ENCODE data around the gene TAC3. TPM values are rescaled to one million over a fixed set of nuclear protein-coding genes. Genes with fewer than 3 reads are reported as not detected.

Gene TAC3
- total and polyA plus RNA-seq, 8 donors = 0.23 to 4.4 TPM; not detected in 6

DNA sequence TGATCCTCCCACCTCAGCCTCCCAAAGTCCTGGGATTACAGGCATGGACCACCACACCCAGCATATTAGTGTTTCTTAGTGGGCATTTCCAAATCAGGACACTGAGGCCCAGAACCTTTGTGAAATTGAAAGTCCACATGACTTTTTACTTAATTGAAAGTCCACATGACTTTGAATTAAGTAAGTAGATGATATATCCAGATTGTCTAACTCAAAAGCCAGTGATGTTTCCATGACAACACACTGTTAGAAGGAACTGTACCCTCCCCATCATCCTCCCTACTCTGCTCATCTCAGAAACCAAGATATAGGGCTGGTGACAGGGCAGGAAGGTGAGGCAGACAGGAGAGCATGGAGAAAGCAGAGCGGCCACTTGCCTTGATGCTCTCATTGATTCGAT lies 26.4 kb upstream of the TAC3 start:
- WGBS, 2 donors = 75 to 92% methylated on average over 2 of the region's 2 CpGs
- intact Hi-C loops (cut with DNase I) = no loop called here
- H3K27me3 ChIP-seq = no peaks in the 10 kb centered on the region
- no peak for FAIRE-seq
- H3K4me3 ChIP-seq = no peak overlapping the region
- no peaks in the 10 kb centered on the region for H3K36me3 ChIP-seq
- no peak for ATAC-seq
- no peaks in the 10 kb centered on the region for H3K9me3 ChIP-seq
- H3K4me1 ChIP-seq = no peaks in the 10 kb centered on the region
- no peak for DNase-seq
- H3K27ac ChIP-seq = no peak overlapping the region
- TF ChIP-seq CTCF (IDR thresholded peaks at IDR 0.05) = no peak

DNA sequence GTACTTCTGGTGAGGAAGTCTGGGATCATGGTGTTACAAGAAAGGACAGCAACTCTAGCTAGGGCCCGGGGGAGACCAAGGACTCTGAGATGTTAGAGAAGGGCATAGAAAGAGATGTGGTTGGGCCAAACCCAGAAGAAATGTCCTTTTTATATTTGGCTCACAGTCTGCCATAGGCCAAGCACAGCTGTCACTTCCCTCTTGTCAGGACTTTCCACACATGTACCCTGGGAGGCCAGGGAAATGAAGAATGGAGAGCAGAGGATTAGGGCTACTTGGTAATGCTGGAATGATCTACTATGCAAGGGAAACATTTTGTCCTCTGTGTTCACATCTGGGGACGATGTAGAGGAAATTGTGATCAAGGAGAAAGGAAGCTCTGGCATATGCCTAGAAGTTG lies 24.4 kb upstream of the TAC3 start:
- DNase-seq = no peak
- no peak for TF ChIP-seq CTCF (IDR thresholded peaks at IDR 0.05)
- Histone ChIP-seq H3K4me3 (no peak overlapping the region), H3K27ac (no peak overlapping the region), H3K9me3 (no peaks in the 10 kb centered on the region), H3K36me3 (no peaks in the 10 kb centered on the region), H3K4me1 (no peaks in the 10 kb centered on the region), H3K27me3 (no peaks in the 10 kb centered on the region)
- WGBS, 2 donors = 57 to 60% methylated on average over 2 of the region's 2 CpGs
- intact Hi-C loops (cut with DNase I) = no loop called here
- ATAC-seq = no peak
- no peak for FAIRE-seq

DNA sequence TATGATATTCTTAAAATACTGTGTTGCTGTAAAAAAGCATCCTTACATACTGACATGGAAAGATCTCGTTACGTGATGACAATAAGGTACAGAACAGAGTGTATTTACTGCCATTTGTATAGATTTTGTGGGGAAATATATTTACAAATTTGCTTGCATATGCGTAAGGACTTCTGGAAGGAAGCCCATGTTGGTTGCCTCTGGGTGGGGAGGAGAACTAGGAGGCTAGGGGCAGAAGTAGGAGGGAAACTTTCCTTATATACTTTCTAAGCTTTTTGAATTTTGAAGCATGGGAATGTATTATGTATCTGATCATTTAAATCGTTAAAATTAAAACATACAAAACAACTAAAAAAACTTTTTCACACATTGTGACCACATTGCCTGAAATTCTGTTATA lies 23.9 kb upstream of the TAC3 start:
- Histone ChIP-seq H3K4me1 (no peaks in the 10 kb centered on the region), H3K27ac (no peak overlapping the region), H3K27me3 (no peaks in the 10 kb centered on the region), H3K9me3 (no peaks in the 10 kb centered on the region), H3K4me3 (no peak overlapping the region), H3K36me3 (no peaks in the 10 kb centered on the region)
- 81 to 86% methylated on average over 4 of the region's 4 CpGs for WGBS, 2 donors
- no peak for TF ChIP-seq CTCF (IDR thresholded peaks at IDR 0.05)
- intact Hi-C loops (cut with DNase I) = no loop called here
- no peak for DNase-seq
- FAIRE-seq = no peak
- no peak for ATAC-seq

- FAIRE-seq (no peak), ATAC-seq (no peak), DNase-seq (no peak)
- H3K9me3 ChIP-seq = no peaks in the 10 kb centered on the region
- no peak for TF ChIP-seq CTCF (IDR thresholded peaks at IDR 0.05)
- no peak overlapping the region for H3K27ac ChIP-seq
- no peaks in the 10 kb centered on the region for H3K27me3 ChIP-seq
- H3K4me3 ChIP-seq = no peak overlapping the region
- WGBS, 2 donors = 70 to 72% methylated on average over 9 of the region's 9 CpGs
- H3K4me1 ChIP-seq = no peaks in the 10 kb centered on the region
- no peaks in the 10 kb centered on the region for H3K36me3 ChIP-seq
- intact Hi-C loops (cut with DNase I) = no loop called here
Observed at GRCh38 chr12:57039016-57039798, 22.9 kb upstream of the TAC3 start.

- intact Hi-C loops (cut with DNase I) = no loop called here
- no peak for TF ChIP-seq CTCF (IDR thresholded peaks at IDR 0.05)
- Histone ChIP-seq H3K27ac (no peak overlapping the region), H3K9me3 (no peaks in the 10 kb centered on the region), H3K4me3 (no peak overlapping the region), H3K27me3 (no peaks in the 10 kb centered on the region), H3K4me1 (no peaks in the 10 kb centered on the region), H3K36me3 (no peaks in the 10 kb centered on the region)
- DNase-seq (no peak), FAIRE-seq (no peak), ATAC-seq (no peak)
- WGBS, 2 donors = 59 to 75% methylated on average over 3 of the region's 3 CpGs
Observed at GRCh38 chr12:57037264-57037663, 20.9 kb upstream of the TAC3 start.

Measured in pancreas (tissue), 10 donors.